Measurements from ENCODE around the gene COTL1.

Gene COTL1

DNA sequence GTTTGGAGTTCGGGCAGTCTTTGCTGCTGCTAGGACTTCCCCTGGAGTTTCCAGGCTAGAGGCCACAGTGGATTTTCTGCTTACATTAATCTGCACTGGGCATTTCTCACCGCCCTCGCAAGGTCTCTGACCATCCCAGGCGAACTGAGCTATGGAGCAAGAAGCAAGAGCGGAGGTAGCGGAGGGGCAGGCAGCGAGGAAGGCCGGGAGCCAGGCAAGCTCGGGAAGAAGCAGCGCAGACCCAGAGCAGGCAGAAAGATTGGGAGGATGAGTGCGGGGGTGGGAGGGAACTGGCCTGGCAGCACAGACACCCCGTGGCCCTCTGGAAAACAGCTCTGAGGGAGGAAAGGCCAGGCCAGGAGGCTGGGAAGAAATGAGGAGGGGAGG lies 3.8 kb downstream of the COTL1 start:
- no peak for DNase-seq (ENCODE audit: low read depth)

DNA sequence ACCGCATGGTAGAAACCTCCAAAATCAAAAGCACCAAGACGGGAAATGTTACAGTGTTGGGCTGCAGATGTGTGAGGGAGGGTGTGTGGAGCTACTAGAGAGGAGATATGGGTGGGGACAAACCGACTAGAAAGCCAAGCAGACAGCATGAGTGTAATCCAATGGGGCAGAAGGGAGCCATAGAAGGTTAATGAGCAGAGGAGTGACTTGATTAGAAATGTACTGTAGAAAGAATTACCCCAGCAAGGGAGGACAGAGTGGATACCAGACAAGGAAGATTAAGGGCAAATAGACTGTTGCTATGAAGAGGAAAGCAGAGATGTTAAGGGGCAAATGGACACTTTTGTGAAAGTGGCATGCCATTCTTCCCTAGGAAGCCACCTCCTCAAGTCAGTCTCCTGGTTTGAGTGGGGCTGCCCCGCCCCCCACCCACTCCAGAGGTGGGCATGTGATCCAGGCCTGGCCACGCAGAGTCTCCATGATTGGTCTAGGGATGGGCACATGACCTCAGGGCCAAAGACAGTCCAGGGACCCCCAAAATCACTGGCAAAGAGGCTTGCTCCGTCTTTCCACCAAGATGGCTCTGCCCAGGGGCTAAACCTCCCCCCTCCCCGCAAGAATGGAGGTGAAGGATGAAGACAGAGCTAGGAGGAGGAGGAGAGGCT lies 4.3 kb downstream of the COTL1 start:
- no peak for DNase-seq (ENCODE audit: low read depth)

DNA sequence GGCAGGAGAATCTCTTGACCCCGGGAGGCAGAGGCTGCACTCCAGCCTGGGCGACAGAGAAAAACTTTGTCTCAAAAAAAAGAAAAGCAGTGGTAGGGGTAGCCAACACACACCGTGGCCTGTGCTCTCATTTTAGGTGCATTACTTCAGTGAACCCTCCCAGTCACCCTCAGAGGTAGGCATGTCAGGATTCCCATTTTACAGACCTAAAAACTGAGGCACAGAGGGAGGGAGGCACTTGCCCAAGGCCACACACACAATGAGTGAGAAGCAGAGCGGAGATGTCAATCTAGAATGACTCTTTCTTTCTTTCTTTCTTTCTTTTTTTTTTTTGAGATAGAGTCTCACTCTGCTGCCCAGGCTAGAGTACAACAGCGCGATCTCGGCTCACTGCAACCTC lies 5.2 kb downstream of the COTL1 start:
- DNase-seq (ENCODE audit: low read depth): no peak

DNA sequence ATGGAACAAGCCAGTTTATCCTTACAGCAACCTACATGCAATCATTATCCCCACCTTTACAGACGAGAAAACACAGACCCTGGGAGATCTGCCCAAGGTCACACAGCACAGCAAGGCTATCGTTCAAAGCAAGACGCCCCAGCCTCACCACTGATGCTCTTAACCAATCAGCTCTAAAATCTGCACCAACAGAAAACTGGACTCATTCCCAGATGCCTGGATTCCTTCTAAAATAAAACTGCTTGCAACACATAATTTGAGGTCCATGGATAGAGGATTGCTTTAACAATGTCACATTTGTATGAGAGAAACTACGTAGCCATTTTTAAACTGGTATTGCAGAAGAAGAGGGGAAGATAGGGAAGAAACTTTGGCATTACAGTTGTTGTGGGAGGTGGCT lies 6.8 kb downstream of the COTL1 start:
- DNase-seq (ENCODE audit: low read depth): no peak

DNA sequence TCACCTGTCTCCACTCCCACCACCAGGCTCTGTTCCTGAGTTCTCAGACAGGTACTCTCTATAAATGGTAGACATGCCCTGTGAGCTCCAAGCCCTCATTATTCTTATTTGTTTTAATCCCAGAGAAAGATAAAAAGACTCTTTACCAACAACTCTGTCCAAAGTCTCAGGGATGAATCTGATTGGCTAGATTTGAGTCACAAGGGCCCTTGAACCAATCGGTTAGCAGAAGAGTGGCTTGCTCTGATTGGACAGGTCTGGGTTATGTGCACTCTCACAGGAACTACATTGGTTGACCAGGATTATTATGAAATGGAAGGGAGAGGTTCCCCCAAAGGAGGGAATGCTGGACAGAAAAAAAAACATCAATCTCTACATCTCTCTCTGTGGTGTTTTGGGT lies 7.5 kb downstream of the COTL1 start:
- no peak for DNase-seq (ENCODE audit: low read depth)

DNA sequence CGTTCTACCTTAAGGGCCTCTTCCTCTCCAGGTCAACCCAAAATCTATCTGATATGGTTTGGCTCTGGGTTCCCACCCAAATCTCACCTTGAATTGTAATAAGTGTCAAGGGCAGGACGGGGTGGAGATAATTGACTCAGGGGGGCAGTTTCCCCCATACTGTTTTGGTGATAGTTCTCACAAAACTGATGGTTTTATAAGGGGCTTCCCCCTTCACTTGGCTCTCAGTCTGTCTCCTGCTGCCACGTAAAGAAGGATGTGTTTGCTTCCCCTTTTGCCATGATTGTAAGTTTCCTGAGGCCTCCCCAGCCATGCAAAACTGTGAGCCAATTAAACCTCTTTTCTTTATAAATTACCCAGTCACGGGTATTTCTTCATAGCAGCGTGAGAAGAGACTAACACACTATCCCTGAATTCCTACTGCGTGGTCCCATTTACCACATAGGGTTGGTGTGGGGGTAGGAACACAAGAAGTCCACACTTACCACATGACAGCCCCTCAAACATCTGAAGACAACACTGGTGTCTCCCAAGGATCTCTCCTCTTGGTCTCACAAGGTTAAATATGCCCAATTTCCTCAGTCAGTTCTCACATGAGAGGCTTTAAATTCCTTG lies 8.2 kb downstream of the COTL1 start:
- DNase-seq (ENCODE audit: low read depth): no peak

DNA sequence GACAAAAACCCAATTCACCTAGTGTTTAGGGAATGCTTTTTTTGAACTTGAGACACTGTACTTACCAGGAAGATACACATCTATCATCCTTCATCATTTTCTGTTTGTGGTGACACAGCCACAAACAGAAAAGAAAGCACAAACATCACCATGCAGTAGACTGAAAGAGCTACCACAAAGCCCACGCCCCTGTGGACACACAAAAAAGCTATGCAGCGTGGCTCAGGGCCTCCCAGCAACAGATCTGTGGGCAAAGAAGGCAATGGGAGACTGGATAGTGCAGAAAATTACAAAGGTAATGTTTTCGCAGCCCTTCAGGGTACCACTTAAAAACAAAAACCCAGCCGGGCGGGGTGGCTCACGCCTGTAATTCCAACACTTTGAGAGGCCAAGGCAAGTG lies 9.6 kb downstream of the COTL1 start:
- DNase-seq (ENCODE audit: low read depth): no peak

DNA sequence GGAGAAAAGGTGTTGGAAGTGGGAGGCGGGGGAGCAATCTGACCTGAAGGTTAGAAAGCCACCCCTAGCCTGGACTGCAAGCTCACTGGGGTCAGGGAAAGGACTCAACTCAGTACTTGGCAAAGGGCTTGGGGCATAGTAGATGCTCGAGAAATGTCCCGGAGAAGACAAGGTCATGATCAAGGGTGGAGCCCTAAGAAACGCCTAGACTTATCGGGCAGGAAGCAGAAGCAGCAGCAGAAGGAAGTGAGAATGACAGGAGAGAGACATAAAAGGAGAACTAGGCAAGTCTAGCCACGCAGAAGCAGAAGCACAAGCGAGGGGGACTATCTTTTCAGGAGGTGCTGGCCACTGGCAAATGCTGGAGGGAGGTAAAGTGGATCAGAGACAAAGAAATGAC lies 10.2 kb downstream of the COTL1 start:
- no peak for DNase-seq (ENCODE audit: low read depth)

DNA sequence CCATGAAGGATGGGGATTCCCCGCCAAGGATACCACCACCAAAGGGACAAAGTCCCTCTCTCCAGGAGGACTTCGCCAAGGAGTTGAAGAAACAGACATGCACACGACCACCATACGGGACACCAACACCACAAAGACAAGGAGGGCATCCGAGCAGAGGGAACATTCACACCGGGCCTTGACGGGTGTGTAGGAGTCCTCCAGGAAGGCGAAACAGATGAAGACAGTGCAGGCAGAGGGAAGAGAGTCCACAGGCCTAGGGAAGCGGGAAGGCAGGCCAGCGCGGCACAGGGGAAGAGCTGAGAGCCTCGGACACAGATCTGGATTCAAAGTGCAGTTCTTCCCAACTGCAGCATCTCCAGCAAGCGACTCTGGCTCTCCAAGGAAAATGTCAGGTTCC lies 10.8 kb downstream of the COTL1 start:
- DNase-seq (ENCODE audit: low read depth): no peak

DNA sequence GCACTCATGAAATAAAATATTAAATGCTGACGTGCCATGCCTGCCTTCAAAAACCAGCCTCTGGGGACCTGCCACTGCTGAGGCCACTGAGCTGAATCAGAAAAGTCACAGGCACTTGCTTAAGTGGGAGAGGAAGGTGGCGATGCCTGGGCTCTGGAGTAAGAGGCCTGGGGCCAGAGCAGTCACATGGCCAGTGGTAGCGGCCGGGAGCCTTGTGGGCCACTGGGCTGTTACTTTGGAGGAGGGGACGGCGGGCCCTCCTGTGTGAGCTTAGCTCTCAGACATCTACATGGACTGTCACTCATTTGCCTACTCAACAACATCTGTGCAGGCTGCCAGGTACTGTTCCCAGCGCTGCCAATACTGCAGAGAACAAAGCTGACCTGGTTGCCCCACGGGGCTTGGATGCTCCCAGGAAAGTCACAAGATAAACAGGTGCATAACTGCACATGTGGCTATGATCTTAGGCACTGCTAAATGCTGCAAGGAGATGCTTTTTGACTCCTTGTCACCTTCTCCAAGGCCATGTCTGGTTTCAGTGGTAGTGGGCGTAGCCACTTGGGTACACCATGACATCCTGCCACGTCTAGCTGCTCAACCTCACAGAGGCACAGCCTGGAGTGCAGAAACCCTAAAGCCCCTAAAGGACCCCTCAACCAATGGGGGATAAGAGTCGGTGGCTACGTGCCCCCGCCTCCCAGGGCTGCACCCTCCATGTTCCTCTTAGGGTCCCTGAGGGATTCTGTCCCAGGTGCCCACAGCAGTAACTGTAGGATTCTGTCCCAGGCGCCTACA lies 11.6 kb downstream of the COTL1 start:
- DNase-seq (ENCODE audit: low read depth): no peak

DNA sequence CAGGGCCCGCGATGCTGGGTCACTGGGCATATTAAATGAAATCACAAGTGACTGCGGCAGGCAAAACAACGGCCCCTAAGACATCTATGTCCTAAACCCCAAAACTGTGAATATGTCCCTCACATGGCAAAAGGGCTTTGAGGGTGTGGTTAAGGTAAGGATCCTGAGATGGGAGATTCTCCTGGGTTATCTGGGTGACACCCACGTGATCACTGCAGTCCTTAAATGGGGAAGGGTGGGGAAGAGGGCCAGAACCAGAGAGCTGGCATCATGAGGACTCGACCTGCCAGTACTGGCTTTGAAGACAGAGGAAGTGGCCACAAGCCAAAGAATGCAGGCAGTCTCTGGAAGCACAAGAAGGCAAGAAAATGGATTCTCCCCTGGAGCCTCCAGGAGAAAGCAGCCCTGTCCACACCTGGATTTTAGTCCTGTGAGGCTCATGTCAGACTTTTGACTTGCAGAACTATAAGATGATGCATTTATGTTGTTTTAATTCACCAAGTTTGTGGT lies 12.5 kb downstream of the COTL1 start:
- DNase-seq (ENCODE audit: low read depth): no peak

DNA sequence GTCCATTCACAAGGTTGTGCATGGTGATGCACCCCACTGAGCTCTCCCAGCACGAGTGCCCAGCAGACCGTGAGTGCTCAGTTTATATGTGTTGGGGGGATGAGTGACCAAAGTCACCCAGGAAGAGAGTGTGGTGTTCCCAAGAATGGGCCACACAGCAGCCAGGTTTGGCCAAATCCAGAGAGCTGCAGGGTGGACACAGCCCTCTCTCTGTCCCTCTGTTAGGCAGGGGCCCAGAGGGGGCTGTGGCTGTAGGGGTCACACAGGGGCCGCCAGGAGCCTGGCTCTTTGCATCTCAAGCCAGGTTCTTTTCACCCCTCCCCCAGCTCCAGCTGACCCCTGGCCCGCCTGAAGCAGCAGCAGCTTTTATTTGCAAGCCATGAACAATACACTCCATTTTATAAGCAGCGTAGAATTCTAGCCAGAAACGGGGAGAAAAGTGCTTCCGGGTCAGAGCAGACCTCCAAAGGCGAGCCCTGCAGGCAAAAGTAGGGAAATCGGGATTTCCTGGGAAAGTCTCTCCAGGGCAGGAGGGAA lies 13.3 kb downstream of the COTL1 start:
- no peak for DNase-seq (ENCODE audit: low read depth)

DNA sequence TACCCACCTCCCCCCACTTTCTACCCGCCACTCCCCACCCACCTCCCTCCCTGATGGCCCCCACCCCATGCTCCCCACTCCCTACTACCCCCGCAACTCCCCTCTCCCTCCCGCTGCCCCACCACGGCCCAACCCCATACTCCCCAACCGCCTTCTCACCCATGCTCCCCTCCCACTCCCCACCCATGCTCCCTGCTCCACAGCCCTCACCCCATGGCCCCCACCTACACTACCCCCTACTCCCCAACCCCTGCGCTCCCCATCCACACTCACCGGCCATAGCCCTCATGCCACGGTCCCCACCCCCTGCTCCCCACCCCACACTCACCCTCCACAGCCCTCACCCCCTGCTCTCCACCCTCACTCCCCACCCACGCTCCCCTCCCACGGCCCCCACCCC lies 13.9 kb downstream of the COTL1 start:
- DNase-seq (ENCODE audit: low read depth): no peak

DNA sequence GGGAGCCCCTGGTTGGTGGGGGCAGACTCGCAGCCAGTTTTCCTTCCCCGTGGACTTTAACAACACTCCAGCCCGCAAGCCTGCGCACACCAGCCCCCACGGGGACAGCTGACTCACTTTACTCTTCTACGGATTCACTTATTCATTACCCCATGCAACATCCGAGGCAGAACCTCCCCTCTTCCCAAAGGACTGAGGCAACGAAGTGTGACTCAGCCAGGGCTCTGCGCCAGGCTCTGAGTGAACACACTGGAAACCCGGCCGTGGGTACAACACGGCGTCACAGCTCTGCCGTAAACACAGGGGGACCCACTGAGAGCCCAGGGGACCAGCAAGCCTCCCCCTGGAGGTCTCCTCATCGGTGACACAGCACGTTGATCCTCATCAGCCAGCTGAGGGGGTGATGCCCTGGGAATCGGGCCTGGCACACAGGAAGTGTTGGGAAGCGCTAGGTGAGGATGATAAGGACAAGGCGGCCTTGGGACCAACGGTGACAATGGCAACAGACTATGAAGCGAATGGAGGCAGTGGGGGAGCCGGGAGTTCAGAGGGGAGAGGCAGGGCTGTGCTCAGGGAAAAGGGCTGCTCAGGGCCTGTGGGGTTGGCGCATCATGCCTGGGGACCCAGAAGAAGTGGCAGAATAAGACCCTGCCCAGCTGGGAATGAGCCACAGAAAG lies 14.6 kb downstream of the COTL1 start:
- no peak for DNase-seq (ENCODE audit: low read depth)

DNA sequence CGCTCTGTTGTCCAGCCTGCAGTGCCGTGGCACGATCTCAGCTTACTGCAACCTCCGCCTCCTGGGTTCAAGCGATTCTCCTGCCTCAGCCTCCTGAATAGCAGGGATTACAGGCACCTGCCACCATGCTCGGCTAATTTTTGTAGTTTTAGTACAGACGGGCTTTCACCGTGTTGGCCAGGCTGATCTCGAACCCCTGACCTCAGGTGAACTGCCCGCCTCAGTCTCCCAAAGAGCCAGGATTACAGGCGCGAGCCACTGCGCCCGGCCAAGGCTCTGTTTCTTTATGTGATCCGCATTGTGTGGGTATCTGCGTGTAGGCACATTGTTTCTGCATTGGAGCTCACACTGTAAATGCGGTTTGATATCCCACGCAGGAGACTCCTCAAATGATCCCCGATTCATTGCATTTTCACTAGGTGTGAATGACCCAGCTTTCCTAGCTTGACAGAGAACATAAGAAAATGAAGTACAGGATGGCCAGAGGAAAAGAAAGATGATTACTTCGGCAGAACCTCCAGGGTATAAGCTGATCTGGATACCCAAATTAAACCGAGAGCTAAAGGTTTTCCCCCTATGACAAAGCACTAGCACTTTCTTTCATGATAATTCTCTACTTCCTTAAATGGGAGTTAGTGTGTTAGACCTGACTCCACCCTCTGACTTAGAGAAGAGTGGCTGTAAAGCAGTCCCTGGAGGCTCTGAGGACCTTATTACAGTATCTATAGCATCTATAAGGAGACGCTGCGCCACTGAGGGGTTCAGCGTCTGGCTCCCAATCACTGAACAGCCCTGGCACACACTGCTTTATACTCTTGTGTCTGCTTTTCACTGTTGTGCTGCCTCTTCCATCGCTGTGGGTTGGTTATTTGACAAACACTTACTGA lies 17.3 kb downstream of the COTL1 start:
- DNase-seq (ENCODE audit: low read depth): no peak

DNA sequence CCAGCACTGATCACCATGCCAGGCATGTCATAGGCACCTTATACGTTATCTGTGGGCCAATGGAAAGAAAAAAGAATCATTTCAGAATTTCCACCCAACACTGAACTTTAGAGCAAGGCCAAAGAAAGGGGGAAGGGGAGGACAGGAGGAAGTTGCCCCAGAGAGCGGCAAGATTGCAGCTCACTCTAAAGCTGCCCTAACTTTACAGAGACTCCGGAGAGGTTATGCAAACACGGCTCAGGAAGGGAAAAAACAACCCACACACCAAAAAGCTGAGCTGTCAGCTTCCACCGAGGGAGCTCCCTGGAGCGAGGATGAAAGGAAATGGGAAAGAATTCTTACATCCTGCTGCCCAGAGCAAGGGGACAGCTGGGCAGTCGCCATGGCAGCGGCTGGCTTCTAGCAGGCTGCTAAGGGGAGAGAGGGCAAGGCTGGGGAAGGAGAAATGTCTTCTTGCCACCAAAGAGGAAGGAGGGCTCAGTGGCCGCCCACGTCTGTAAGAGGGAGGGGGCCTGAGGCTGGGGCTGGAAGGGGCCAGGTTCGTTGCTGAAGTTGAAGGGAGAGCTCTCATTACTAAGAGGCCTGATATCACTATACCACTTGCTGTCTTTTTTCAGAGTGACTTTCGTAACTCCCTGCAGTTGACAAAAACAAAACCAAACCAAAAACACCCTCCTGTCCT lies 18.2 kb downstream of the COTL1 start:
- no peak for DNase-seq (ENCODE audit: low read depth)

DNA sequence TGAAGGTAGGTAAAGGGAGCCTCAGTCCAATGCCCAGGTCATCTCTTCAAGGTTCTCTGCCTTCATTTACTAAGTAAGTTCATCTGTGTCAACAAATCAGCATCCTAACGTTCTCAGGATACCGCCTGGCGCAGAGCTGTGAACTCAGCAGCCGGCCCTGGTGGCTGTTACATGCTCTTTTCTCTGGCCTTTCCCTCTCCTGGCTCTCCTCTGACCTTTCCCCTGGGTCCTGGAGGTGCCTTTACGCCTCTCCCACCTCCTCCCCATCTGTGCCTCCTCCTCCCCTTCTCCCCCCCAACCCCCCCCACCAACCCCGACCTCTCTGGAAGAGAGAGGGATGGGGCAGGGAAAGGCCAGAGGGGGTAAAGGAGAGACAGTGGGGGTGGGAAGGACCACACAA lies 19.5 kb downstream of the COTL1 start:
- no peak for DNase-seq (ENCODE audit: low read depth)

DNA sequence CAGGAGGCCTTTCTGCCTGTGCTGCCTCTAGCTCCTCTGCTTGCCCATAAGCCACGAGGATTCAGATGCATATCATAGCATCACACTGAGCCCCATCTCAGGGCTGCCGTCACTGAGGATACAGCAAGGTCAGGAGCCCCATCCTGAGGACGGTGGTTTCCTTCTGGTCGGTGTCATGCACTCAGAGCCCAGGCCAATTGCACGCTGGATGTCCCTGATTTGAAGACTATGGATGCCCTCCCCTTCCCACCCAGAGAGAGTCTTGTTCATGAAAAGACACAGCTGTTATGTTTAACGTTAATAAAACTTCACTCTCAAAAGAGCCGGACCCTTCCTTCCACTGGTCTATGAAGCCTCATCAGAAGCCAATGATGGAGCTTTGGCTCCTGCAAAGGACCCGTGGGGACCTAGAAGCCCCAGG lies 19.9 kb downstream of the COTL1 start:
- DNase-seq (ENCODE audit: low read depth): no peak

DNA sequence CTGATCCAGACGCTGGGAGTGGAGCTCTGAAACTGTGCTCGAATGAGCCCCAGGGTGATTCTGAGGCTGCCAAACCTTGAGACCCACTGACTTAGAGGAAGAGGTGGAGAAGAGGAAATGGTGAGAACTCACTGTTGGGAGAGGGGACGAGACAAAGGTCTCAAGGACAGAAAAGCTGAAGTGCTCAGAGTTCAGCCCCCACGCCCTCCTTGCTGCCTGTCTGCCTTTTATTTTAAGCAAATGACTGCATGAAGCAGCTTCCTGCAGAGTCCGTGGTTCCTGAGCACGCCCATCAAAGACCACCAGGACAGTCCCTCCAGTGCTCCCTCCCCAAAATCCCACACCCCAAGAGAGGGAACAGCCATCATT lies 20.4 kb downstream of the COTL1 start:
- DNase-seq (ENCODE audit: low read depth): no peak

DNA sequence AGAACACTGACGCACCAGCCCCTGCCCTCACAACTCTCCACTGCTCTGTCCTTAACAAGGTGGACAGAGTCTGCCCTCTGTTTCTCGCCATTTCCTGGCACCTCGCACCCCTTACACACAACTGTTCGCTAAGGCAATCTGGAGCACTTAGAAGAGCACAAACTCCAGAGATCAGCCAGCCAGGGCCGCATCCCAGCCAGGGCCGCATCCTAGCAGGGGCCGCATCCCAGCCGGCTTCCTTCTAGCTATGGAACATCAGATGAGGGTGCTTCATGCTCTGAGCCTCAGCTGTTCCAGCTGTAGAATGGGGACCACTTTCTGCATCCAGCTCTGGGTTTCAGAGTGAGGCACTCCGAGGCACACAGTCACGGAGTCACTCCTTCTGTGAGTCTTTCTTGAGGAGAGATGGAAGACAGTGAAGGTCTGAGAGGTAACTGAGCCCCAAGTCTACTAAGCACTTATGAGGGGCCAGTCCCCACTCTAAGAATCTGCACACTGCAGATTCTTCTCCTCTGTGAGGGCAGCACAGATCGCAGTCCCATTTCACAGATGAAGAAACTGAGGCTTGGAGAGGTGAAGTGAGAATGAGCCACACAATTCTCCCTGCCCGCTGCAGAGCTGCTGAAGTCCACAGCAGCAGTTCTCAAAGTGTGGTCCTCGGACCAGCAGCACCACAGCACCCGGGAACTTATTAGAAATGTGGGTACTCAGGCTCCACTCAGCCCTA lies 20.9 kb downstream of the COTL1 start:
- no peak for DNase-seq (ENCODE audit: low read depth)

All from stimulated activated CD8-positive, alpha-beta memory T cell treated with anti-CD3 and anti-CD28 coated beads, Interleukin-7, amount 100 ng/mL, for 24 hours (primary cell).